ENCODE measurements around the gene PRKD1.

- TF ChIP-seq EZH2 (IDR thresholded peaks at IDR 0.05) (no peak), POLR2A (IDR thresholded peaks at IDR 0.05; ENCODE audit: borderline replicate concordance, extremely low read depth, insufficient read depth, insufficient read length) (no peak), REST (IDR thresholded peaks at IDR 0.05; ENCODE audit: low read depth) (no peak), CBX3 (IDR thresholded peaks at IDR 0.05; ENCODE audit: low read depth) (no peak), CTCF (IDR thresholded peaks at IDR 0.05 in 2 of 3, conservative IDR thresholded peaks at IDR 0.05 in 1 of 3; ENCODE audit: borderline replicate concordance in 1 of 3, insufficient read depth in 1 of 3, low read depth in 2 of 3, low read length in 2 of 3) (no peak), SRF (IDR thresholded peaks at IDR 0.05; ENCODE audit: low read depth) (no peak), POLR2AphosphoS5 (IDR thresholded peaks at IDR 0.05; ENCODE audit: low read depth, low read length) (no peak), ZFX (IDR thresholded peaks at IDR 0.05) (no peak), RAD21 (IDR thresholded peaks at IDR 0.05; ENCODE audit: low read depth) (no peak), ELF1 (IDR thresholded peaks at IDR 0.05; ENCODE audit: borderline replicate concordance, low read depth) (no peak), YY1 (IDR thresholded peaks at IDR 0.05; ENCODE audit: extremely low read depth, insufficient replicate concordance, low read depth, low read length) (no peak), CEBPB (IDR thresholded peaks at IDR 0.05; ENCODE audit: low read depth) (no peak)
Measured at GRCh38 chr14:29745863-29746262, 181.8 kb downstream of the PRKD1 start.

Measured in HCT116 (cell line).